ENCODE measurements around the gene PKMYT1. TPM values are rescaled to one million over a fixed set of nuclear protein-coding genes. Genes with fewer than 3 reads are reported as not detected.

The PKMYT1 gene
- total and polyA plus RNA-seq, 9 of the 15 experiments (the other 6 are each of a cell fraction or from before 2014, with no cell fraction given): 8.7 to 201 (median 37.8) TPM

GRCh38 chr16:2981177-2981898 lies 1.1 kb upstream of the PKMYT1 start (continued):
- TF ChIP-seq ATF1 (CRISPR knock-in tag; IDR thresholded peaks at IDR 0.05) (no peak), ATF1 (tag; IDR thresholded peaks at IDR 0.05) (peak; percentile 55; the same call in 1 of the 2 replicates), RBFOX2 (IDR thresholded peaks at IDR 0.05; ENCODE audit: low read depth, low read length) (no peak), NCOA4 (IDR thresholded peaks at IDR 0.05; ENCODE audit: partially characterized antibody) (no peak), SMARCB1 (IDR thresholded peaks at IDR 0.05; ENCODE audit: insufficient read length, low read depth) (no peak), TEAD1 (CRISPR knock-in tag; IDR thresholded peaks at IDR 0.05) (no peak; a peak in 1 of 4 replicates), ZNF778 (CRISPR knock-in tag; IDR thresholded peaks at IDR 0.05) (no peak), TRIM25 (IDR thresholded peaks at IDR 0.05; ENCODE audit: borderline replicate concordance) (0 out of 2 replicates have a peak, but pooled peaks have one; percentile 57), TSC22D4 (tag; IDR thresholded peaks at IDR 0.05) (no peak), GABPB2 (CRISPR knock-in tag; conservative IDR thresholded peaks at IDR 0.05) (no peak), PRPF4 (IDR thresholded peaks at IDR 0.05; ENCODE audit: insufficient read depth, low read depth, low read length, poor library complexity, severe bottlenecking) (no peak), NELFE (IDR thresholded peaks at IDR 0.05; ENCODE audit: insufficient read depth, insufficient read length) (no peak), FOXK1 (CRISPR knock-in tag; IDR thresholded peaks at IDR 0.05; ENCODE audit: borderline replicate concordance) (no peak), MCM5 (IDR thresholded peaks at IDR 0.05; ENCODE audit: low read depth) (no peak), HES1 (IDR thresholded peaks at IDR 0.05; ENCODE audit: low read depth) (no peak), ZNF239 (CRISPR knock-in tag; IDR thresholded peaks at IDR 0.05) (no peak), GATA2 (CRISPR knock-in tag; IDR thresholded peaks at IDR 0.05) (peak; percentile 19; the same call in 1 of the 2 replicates), NR2C1 (IDR thresholded peaks at IDR 0.05) (peak; percentile 86), NR2C1 (tag; IDR thresholded peaks at IDR 0.05) (peak; percentile 89), COPS2 (conservative IDR thresholded peaks at IDR 0.05) (no peak)
- TF ChIP-seq, protein P1, sequence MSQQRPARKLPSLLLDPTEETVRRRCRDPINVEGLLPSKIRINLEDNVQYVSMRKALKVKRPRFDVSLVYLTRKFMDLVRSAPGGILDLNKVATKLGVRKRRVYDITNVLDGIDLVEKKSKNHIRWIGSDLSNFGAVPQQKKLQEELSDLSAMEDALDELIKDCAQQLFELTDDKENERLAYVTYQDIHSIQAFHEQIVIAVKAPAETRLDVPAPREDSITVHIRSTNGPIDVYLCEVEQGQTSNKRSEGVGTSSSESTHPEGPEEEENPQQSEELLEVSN (IDR thresholded peaks at IDR 0.05; ENCODE audit: borderline replicate concordance in 1 of 2, extremely low read depth in 1 of 2, insufficient read depth in 1 of 2, insufficient read length in 1 of 2, low read depth in 1 of 2, low read length in 1 of 2, poor library complexity in 1 of 2, severe bottlenecking in 1 of 2): no peak
- TF ChIP-seq, protein P2, sequence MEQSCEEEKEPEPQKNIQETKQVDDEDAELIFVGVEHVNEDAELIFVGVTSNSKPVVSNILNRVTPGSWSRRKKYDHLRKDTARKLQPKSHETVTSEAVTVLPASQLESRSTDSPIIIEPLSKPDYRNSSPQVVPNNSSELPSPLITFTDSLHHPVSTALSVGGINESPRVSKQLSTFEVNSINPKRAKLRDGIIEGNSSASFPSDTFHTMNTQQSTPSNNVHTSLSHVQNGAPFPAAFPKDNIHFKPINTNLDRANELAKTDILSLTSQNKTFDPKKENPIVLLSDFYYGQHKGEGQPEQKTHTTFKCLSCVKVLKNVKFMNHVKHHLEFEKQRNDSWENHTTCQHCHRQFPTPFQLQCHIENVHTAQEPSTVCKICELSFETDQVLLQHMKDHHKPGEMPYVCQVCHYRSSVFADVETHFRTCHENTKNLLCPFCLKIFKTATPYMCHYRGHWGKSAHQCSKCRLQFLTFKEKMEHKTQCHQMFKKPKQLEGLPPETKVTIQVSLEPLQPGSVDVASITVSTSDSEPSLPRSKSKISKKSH (CRISPR knock-in tag; IDR thresholded peaks at IDR 0.05): no peak
- TF ChIP-seq, protein P3, sequence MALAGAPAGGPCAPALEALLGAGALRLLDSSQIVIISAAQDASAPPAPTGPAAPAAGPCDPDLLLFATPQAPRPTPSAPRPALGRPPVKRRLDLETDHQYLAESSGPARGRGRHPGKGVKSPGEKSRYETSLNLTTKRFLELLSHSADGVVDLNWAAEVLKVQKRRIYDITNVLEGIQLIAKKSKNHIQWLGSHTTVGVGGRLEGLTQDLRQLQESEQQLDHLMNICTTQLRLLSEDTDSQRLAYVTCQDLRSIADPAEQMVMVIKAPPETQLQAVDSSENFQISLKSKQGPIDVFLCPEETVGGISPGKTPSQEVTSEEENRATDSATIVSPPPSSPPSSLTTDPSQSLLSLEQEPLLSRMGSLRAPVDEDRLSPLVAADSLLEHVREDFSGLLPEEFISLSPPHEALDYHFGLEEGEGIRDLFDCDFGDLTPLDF (CRISPR knock-in tag; IDR thresholded peaks at IDR 0.05): no peak
